Measurements from ENCODE around the gene ATP5F1D. TPM values are rescaled to one million over a fixed set of nuclear protein-coding genes. Genes with fewer than 3 reads are reported as not detected.
A peak's percentile ranks its signal among the peaks of the same experiment; 100 is the strongest.

The ATP5F1D gene
- total and polyA plus RNA-seq, 2 experiments from 2014 or later = 139 to 396 TPM

DNA sequence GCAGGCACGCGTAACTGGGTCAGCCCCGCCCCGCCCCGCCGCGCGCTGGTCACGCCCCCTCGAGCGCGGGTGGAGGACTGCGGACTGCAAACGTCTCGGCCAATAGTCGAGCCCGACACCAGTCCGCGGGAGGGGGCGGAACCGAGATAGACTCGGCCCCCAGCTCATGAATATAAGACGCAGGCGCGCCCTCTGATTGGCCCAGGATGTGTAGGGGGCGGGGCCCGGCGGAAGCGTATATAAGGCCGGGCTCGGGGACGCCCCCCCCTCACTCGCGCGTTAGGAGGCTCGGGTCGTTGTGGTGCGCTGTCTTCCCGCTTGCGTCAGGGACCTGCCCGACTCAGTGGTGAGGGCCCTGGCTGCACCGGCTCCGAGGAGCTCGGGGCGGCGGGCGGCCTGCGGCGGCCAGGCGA lies 27.5 kb downstream of the ATP5F1D start, which contains the start of gene CIRBP:
Gene CIRBP, plus strand, starts transcription at position 268 of the 413 bp plus-strand sequence. CDS start 1,602 bp downstream, outside the sequence.
- H3K4me2 ChIP-seq = peak within 1 kb of the TSS; percentile 100
- peaks cover 59% of the 10 kb centered on the region for H3F3A ChIP-seq (replicated peaks; ENCODE audit: low read depth)
- TF ChIP-seq, protein P1, sequence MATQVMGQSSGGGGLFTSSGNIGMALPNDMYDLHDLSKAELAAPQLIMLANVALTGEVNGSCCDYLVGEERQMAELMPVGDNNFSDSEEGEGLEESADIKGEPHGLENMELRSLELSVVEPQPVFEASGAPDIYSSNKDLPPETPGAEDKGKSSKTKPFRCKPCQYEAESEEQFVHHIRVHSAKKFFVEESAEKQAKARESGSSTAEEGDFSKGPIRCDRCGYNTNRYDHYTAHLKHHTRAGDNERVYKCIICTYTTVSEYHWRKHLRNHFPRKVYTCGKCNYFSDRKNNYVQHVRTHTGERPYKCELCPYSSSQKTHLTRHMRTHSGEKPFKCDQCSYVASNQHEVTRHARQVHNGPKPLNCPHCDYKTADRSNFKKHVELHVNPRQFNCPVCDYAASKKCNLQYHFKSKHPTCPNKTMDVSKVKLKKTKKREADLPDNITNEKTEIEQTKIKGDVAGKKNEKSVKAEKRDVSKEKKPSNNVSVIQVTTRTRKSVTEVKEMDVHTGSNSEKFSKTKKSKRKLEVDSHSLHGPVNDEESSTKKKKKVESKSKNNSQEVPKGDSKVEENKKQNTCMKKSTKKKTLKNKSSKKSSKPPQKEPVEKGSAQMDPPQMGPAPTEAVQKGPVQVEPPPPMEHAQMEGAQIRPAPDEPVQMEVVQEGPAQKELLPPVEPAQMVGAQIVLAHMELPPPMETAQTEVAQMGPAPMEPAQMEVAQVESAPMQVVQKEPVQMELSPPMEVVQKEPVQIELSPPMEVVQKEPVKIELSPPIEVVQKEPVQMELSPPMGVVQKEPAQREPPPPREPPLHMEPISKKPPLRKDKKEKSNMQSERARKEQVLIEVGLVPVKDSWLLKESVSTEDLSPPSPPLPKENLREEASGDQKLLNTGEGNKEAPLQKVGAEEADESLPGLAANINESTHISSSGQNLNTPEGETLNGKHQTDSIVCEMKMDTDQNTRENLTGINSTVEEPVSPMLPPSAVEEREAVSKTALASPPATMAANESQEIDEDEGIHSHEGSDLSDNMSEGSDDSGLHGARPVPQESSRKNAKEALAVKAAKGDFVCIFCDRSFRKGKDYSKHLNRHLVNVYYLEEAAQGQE (IDR thresholded peaks at IDR 0.05; ENCODE audit: unreplicated experiment) = peak; percentile 9
- TF ChIP-seq NANOG (IDR thresholded peaks at IDR 0.05; ENCODE audit: borderline replicate concordance) (no peak), ZNF331 (CRISPR knock-in tag; IDR thresholded peaks at IDR 0.05; ENCODE audit: low read depth) (no peak), ZNF114 (CRISPR knock-in tag; IDR thresholded peaks at IDR 0.05) (peak; percentile 98; the same call in 1 of the 2 replicates), JUNB (IDR thresholded peaks at IDR 0.05; ENCODE audit: unreplicated experiment) (no peak), EZH2phosphoT487 (IDR thresholded peaks at IDR 0.05; ENCODE audit: unreplicated experiment) (no peak), CREB1 (CRISPR knock-in tag; IDR thresholded peaks at IDR 0.05; ENCODE audit: low read depth) (peak; percentile 38; the same call in 1 of the 2 replicates), POLR2AphosphoS5 (IDR thresholded peaks at IDR 0.05; ENCODE audit: low read depth) (peak; percentile 98), EZH2 (IDR thresholded peaks at IDR 0.05; ENCODE audit: low read depth, unreplicated experiment) (no peak), STAT1 (IDR thresholded peaks at IDR 0.05; ENCODE audit: unreplicated experiment) (no peak)
- TF ChIP-seq, protein P2, sequence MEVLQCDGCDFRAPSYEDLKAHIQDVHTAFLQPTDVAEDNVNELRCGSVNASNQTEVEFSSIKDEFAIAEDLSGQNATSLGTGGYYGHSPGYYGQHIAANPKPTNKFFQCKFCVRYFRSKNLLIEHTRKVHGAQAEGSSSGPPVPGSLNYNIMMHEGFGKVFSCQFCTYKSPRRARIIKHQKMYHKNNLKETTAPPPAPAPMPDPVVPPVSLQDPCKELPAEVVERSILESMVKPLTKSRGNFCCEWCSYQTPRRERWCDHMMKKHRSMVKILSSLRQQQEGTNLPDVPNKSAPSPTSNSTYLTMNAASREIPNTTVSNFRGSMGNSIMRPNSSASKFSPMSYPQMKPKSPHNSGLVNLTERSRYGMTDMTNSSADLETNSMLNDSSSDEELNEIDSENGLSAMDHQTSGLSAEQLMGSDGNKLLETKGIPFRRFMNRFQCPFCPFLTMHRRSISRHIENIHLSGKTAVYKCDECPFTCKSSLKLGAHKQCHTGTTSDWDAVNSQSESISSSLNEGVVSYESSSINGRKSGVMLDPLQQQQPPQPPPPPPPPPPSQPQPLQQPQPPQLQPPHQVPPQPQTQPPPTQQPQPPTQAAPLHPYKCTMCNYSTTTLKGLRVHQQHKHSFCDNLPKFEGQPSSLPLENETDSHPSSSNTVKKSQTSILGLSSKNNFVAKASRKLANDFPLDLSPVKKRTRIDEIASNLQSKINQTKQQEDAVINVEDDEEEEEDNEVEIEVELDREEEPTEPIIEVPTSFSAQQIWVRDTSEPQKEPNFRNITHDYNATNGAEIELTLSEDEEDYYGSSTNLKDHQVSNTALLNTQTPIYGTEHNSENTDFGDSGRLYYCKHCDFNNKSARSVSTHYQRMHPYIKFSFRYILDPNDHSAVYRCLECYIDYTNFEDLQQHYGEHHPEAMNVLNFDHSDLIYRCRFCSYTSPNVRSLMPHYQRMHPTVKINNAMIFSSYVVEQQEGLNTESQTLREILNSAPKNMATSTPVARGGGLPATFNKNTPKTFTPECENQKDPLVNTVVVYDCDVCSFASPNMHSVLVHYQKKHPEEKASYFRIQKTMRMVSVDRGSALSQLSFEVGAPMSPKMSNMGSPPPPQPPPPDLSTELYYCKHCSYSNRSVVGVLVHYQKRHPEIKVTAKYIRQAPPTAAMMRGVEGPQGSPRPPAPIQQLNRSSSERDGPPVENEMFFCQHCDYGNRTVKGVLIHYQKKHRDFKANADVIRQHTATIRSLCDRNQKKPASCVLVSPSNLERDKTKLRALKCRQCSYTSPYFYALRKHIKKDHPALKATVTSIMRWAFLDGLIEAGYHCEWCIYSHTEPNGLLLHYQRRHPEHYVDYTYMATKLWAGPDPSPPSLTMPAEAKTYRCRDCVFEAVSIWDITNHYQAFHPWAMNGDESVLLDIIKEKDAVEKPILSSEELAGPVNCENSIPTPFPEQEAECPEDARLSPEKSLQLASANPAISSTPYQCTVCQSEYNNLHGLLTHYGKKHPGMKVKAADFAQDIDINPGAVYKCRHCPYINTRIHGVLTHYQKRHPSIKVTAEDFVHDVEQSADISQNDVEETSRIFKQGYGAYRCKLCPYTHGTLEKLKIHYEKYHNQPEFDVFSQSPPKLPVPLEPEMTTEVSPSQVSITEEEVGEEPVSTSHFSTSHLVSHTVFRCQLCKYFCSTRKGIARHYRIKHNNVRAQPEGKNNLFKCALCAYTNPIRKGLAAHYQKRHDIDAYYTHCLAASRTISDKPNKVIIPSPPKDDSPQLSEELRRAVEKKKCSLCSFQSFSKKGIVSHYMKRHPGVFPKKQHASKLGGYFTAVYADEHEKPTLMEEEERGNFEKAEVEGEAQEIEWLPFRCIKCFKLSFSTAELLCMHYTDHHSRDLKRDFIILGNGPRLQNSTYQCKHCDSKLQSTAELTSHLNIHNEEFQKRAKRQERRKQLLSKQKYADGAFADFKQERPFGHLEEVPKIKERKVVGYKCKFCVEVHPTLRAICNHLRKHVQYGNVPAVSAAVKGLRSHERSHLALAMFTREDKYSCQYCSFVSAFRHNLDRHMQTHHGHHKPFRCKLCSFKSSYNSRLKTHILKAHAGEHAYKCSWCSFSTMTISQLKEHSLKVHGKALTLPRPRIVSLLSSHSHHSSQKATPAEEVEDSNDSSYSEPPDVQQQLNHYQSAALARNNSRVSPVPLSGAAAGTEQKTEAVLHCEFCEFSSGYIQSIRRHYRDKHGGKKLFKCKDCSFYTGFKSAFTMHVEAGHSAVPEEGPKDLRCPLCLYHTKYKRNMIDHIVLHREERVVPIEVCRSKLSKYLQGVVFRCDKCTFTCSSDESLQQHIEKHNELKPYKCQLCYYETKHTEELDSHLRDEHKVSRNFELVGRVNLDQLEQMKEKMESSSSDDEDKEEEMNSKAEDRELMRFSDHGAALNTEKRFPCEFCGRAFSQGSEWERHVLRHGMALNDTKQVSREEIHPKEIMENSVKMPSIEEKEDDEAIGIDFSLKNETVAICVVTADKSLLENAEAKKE (CRISPR knock-in tag; IDR thresholded peaks at IDR 0.05) = no peak
- TF ChIP-seq, protein P3, sequence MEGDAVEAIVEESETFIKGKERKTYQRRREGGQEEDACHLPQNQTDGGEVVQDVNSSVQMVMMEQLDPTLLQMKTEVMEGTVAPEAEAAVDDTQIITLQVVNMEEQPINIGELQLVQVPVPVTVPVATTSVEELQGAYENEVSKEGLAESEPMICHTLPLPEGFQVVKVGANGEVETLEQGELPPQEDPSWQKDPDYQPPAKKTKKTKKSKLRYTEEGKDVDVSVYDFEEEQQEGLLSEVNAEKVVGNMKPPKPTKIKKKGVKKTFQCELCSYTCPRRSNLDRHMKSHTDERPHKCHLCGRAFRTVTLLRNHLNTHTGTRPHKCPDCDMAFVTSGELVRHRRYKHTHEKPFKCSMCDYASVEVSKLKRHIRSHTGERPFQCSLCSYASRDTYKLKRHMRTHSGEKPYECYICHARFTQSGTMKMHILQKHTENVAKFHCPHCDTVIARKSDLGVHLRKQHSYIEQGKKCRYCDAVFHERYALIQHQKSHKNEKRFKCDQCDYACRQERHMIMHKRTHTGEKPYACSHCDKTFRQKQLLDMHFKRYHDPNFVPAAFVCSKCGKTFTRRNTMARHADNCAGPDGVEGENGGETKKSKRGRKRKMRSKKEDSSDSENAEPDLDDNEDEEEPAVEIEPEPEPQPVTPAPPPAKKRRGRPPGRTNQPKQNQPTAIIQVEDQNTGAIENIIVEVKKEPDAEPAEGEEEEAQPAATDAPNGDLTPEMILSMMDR (conservative IDR thresholded peaks at IDR 0.05; ENCODE audit: low read depth in 2 of 2) = no peak
- TF ChIP-seq, protein P4, sequence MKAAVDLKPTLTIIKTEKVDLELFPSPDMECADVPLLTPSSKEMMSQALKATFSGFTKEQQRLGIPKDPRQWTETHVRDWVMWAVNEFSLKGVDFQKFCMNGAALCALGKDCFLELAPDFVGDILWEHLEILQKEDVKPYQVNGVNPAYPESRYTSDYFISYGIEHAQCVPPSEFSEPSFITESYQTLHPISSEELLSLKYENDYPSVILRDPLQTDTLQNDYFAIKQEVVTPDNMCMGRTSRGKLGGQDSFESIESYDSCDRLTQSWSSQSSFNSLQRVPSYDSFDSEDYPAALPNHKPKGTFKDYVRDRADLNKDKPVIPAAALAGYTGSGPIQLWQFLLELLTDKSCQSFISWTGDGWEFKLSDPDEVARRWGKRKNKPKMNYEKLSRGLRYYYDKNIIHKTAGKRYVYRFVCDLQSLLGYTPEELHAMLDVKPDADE (IDR thresholded peaks at IDR 0.05) = no peak; the same call in 1 of the 2 replicates
- DNase-seq (ENCODE audit: low spot score) = peak; percentile 100
- no peaks in the 10 kb centered on the region for H3K9me2 ChIP-seq (ENCODE audit: insufficient read depth)
- H2AFZ ChIP-seq = no peak within 1 kb of the TSS
- H3K4me1 ChIP-seq (ENCODE audit: insufficient read depth) = peaks cover 46% of the 10 kb centered on the region
- ATAC-seq = peak; percentile 40
- Mint-ChIP-seq H3K4me3 (peak within 1 kb of the TSS; percentile 89), H3K36me3 (ENCODE audit: low read depth) (peaks cover 51% of the 10 kb centered on the region), H3K4me1 (peaks cover 65% of the 10 kb centered on the region), H3K27ac (peak within 1 kb of the TSS; percentile 98), H3K27me3 (ENCODE audit: insufficient read depth, low read depth, poor library complexity) (peaks cover 56% of the 10 kb centered on the region), H3K9me3 (peaks cover 2% of the 10 kb centered on the region; the same call in 2 of the 3 replicates)
- peaks cover 36% of the 10 kb centered on the region for H4K20me1 ChIP-seq (replicated peaks; ENCODE audit: insufficient read depth)
- peaks cover 44% of the 10 kb centered on the region for H3K79me2 ChIP-seq (replicated peaks; ENCODE audit: insufficient read depth)
- H3K36me3 ChIP-seq (ENCODE audit: insufficient read depth) = peaks cover 31% of the 10 kb centered on the region
- peaks cover 10% of the 10 kb centered on the region; the same call in 1 of the 2 replicates for H3K27me3 ChIP-seq (ENCODE audit: insufficient read depth)
- peak within 1 kb of the TSS; percentile 98 for H3K27ac ChIP-seq (ENCODE audit: low read depth)
- peak within 1 kb of the TSS; percentile 94 for H3K4me3 ChIP-seq

All from GM23338 (cell line).